GM21367 (cell line): ENCODE data around the gene MKRN2OS.
"Not testable (repeated sequence)": the region's sequence is repeated elsewhere in the genome, so short reads cannot be mapped to it uniquely, and the experiment has no call there.

ENCODE experiments used
- ATAC-seq: cut with Tn5 transposase; IDR thresholded peaks from one replicate; pipeline ENCODE4 v1.9.1; 2021; ENCODE audit not compliant: unreplicated experiment

The MKRN2OS gene

DNA sequence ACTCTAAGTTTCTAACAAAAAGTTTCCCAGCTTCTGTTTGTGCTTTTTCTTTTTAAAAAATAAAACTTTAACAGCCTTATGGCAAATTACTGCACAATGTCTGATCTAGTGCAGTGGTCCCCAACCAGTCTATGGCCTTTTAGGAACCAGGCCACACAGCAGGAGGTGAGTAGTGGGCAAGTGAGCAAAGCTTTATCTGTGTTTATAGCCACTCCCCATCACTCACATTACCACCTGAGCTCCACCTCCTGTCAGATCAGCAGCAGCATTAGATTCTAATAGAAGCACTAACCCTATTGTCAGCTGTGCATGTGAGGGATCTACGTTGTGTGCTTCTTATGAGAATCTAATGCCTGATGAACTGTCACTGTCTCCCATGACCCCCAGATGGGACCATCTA is 17.2 kb upstream of the MKRN2OS start:
- no peak for ATAC-seq

DNA sequence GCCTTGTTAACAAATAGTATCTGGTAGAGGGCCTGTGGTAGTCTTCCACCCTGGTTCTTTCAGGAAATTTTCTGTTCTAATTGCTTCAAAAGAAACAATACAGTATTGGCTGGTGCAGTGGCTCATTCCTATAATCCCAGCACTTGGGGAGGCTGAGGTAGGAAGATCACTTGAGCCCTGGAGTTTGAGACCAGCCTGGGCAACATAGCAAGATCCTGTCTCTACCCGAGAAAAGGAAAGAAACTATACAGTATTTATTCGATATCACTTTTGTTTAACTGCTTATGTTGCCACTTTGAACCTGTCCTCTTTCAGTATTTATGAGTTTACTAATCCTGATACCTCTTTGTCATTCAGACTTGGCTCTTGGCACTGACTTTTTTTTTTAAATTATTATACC is 16.1 kb upstream of the MKRN2OS start:
- no peak for ATAC-seq

DNA sequence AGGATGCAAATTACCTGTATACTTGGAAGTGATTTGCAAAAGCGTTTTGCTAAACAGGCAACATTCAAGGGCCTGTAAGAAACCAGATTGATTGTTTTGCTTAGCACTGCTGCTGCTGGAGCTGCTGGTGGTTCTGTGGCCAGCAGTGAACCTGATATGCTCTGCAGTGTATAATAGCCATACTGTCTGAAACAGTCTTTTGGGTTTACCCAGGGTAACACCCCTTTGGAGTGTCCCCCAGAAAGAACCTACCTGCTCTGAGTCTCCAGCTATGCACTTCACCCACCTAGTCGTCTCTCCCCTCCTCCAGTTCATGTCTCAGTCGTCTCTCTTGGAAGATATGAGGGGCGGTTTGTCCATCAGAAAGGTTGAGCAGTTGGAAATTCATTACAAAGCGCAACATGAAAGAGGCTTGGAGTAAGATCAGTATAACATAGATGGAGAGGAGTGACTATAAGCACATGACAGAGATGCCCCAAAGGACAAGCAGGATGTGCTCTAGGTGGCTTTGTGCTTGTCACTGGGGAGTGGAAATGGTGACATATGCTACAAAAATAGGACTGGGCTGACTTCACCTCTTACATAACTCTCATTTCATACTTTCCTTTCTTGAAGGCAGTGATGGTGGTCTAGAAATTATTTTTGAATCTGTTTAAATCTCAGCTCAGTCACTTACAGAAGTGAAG is 15.3 kb upstream of the MKRN2OS start:
- no peak for ATAC-seq

DNA sequence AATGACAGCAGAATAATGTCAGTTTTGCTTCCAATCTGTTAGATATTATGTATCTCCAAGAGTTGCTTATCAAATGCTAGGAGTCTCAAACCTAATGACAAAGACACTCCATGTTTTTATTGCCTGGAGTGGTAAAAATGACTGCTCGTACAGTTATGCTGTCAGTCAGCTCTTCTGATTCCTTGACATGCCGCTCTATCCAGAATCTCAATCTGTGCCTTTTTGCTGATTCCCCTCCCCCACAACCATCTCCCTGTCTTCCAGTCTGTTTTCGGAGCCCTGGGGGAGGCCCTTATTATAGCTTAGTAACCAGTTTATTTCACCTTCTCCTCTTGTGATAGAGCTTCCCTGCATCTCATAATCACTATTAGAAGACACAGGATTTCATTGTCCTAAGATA is 14.2 kb upstream of the MKRN2OS start:
- no peak for ATAC-seq

DNA sequence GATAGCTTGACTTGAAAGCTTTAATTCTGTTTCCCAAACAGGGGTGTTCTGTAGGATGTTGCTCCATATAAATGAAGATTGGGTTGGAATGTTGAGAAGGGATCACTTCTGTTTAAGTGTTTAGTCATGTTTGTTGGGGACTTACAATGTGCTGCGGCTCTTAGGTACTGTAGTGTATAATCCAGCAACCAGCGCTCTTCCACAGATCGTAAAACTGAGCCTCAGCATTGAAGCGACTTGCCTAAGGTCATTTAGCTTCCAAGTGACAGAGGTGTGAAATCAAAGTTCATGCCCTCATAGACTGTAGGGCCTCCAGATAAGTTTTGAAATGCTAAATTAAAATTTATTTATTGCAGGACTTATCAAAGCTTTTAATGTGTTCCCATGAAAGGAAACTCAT is 13.4 kb upstream of the MKRN2OS start:
- ATAC-seq: no peak

DNA sequence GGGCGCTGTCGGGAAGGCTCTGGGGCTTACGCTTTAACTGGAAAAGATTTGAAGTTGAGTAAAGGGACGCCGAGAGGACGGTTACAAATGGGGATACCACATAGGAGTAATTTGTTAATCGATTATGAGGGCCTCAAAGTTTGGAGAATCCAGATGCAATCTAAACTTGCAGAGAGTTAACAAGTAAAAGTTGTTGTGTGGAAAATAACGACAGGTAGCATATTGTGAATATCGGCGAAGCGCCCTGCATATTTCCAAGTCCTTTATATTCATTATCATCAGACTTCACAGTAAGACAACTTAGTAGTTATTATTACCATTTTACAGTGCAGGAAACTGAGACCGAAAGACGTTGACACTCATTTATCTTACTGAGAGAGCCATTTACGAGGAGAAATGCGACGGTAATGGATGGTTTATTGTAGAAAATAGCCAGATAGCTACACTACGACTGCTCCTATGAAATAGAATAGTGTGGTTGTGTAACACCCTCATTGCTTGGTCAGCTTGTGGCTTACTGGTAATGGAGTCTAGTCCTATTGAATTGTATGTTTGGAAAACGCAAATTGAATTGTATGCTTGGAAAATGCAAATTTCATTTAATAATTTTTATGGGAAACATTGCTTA is 12.3 kb upstream of the MKRN2OS start:
- no peak for ATAC-seq

DNA sequence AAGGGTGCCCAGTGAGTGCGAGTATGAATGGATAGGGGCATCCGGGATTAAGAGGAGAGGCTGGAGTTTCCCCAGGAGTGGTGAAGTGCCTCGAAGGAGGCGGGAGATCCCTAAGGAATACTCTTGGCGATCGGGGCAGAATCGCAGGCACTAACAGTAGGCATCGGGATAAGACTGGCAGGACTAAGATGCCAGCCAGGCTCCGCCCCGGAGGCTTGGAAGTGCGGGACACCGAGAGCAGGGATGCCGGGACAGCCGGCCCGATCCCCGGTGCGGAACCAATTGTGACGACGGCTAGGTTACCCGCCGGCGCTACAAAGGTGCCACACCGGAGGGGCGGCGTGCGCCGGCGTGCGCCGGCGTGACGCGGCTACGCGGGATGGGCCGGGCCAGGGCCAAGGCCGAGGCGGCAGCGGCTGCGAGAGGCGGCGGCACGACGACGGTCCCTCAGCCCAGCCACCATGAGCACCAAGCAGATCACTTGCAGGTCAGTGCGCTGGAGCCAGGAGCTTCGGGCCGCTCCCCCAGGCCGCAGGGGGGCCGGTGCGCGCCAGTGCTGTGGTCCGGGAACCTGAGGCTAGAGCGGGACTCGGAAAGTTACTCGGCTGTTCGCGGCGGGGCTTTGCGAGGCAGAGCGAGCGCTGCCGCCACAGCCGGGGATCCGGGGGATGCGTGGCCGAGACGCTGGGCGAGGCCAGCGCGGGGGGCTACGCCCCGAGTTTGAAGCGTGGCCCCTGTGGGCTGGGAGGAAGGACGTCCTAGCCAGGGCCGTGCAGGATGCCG is 11.6 kb upstream of the MKRN2OS start, which contains the start of gene MKRN2:
TSS of gene MKRN2 (plus strand) at position 398 of the 783 bp plus-strand sequence. CDS start at position 462, 64 bp downstream.
- peak; percentile 73 for ATAC-seq

DNA sequence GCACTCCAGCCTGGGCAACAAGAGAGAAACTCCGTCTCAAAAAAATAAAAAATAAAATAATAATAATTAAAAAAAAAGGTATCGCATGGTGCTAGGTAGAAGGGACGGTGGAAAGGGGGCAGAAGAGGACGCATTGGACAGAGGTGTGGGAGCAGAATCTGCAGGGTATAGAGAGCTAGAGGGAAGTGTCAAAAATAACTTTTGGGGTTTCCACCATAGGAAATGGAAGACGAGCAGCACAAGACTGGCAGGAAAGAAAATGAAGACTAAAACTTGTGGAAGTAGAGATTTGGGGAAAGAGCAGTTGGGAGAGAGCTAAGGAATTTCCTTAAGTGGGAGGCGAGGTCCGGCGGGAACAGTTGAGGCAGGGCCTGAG is 11.0 kb upstream of the MKRN2OS start:
- no peak for ATAC-seq

DNA sequence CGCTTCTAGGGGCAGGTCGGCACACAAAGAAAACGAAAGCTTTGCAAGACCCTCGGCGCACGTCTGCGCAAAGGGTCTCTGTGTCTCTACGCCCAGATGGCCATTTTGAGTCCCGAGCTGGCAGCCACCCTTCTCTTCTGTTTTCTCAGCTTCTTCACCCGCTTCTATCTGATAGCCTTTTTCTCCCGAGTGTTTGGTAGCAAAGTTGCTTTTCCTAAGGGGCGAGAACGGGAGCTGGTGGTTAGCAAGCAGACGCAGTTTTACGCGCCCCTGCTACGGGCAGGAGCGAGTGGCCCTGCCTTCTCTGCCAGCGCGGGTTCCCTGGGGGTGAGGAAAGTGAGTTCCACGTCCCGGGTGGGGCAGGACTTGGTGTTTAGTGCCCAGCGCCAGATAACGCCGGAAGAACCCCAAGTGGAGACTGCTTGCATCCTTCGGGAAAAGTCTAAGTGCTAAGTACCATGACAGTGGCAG is 8.7 kb upstream of the MKRN2OS start:
- ATAC-seq: no peak

DNA sequence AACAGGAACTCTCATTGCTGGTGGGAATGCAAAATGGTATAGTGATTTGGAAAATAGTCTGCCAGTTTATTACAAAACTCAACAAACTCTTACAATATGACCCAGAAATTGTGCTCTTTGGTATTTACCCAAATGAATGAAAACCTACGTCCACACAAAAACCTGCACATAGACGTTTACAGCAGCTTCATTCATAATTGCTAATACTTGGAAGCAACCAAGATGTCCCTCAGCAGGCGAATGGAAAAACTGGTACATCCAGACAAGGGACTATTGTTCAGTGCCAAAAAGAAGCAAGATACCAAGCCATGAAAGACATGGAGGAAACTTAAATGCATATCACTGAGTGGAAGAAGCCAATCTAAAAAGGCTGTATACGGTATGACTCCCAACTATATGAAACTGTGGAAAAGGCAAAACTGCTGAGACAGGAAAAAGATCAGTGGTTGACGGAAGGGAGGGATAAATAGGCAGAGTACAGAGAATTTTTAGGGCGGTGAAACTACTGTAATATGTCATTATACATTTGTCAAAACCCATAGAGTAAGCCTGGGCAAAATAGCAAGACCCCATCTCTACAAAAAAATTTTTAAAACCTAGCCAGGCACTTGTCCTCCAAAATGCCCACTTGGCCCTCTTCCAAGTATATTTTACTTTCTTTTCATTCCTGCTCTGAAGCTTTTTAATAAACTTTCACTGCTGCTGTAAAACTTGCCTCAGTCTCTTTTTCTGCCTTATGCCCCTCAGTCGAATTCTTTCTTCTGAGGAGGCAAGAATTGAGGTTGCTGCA is 4.9 kb upstream of the MKRN2OS start:
- no peak for ATAC-seq

DNA sequence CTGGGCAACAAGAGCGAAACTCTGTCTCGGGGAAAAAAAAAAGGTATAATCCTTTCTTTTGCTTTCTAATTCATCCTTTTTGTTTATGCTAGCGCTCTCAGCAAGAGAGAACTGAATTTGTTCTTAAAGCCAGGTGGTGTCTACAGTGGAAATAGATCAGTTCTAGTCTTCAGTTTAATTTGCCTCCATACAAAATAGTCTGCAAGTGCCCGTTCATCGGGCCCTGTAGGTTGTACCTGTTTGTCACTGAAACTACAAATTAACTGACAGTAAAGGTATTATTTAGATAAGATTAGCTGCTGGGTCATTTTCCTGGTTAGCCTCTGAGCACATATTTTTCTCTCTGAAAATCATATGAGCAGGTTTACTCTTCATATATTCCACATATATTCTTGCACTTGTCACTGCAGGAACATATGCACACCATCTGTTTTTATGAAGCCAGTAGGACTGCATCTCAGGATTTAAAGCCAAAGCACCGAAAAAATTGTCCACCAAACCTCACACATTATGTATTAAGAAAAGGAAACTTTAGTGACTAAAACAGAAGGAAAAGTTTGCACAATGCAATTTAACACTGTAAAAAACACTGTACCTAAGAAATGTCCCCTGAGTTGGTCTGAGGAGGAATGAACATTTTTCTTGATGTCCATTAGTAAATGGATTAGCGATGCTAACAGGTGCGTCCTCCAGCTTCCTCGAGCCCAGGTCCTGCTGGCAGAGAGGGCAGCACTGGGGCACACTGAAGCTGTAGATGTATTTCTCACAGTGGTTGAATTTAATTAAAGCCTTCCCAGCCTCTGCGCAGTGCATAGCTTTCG is 437 bp downstream of the MKRN2OS start:
- no peak for ATAC-seq

DNA sequence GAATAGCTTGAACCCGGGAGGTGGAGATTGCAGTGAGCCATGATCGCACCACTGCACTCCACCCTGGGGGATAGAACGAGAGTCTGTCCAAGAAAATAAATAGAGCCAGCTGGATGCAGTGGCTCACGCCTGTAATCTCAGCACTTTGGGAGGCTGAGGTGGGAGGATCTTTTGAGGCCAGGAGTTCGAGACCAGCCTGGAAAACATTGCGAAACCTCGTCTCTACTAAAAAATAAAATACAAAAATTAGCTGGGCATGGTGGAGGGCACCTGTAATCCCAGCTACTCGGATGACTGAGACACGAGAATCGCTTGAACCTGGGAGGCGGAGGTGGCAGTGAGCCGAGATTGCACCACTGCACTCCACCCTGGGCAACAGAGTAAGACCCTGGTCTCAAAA is 1.8 kb downstream of the MKRN2OS start:
- not testable (repeated sequence) for ATAC-seq

DNA sequence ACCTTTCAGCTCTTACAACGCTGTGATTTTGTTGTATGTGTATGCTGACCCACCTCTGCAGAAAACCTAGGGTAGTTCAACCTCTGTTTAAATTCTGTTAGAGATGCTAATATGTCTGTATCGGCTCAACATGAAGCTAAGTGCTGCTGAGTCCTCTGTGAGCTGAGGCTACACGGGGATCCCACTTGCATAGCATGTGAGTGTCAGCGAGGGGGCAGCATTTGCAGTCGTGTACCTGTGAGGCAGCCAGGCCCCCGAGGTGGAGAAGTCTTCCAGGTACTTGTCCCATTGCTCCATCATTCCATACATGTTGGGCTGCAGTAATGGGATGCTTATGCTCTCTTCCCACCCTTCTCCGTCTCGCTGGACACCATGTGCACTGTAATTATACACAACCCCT is 3.7 kb downstream of the MKRN2OS start:
- ATAC-seq: no peak

DNA sequence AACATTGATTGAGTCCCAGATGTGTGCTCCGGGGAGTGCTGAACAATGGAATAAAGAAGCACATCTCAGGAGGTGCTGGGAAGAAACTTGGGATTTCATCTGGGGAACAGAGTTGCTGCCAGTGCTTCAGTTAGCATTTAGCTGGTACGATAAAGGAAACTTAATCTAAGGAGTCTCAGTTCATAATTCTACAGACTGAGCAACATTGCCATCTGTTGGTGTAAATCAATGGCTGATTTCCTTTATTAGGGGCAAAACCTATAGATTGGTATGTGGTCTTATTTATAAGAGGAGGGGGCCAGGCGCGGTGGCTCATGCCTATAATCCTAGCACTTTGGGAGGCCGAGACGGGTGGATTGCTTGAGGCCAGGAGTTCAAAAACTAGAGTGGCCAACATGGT is 8.9 kb downstream of the MKRN2OS start:
- no peak for ATAC-seq

DNA sequence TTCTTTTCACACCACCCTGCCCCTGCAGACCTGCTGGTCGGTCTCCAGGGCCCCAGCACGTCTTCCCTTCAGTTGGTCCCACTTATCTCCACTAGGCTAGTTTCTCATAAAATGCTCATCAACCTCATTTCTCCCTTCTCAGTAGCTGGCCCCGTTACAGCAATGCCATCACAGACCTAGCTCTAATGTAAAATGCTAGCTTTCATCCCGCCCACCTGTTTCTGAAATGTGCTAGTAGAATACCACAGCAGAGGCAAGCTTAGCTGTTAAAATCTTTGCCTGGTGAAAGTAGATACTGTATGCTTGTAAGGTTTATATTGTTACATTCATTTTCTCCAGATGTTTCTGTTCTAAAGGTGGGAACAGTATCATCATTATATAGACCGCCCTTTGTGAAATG is 13.1 kb downstream of the MKRN2OS start:
- no peak for ATAC-seq

DNA sequence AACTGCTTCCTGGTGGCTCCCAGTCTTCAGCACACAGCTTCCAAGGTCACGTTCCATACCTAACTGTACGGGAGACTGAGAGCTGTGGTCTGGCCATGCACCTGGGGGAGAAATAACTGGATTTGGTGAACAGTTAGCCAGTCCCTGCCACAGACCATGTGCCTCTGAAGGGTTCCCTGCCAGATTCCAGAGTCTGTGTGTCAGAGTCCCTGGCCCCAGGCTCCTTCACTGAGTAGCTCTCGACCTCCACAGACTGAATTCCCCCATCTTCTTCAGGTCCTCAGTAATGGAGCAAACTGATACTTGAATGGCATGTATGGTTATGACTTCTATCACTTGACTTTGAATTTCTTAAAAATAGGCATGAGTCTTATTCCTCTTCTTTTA is 17.5 kb downstream of the MKRN2OS start:
- ATAC-seq: no peak

DNA sequence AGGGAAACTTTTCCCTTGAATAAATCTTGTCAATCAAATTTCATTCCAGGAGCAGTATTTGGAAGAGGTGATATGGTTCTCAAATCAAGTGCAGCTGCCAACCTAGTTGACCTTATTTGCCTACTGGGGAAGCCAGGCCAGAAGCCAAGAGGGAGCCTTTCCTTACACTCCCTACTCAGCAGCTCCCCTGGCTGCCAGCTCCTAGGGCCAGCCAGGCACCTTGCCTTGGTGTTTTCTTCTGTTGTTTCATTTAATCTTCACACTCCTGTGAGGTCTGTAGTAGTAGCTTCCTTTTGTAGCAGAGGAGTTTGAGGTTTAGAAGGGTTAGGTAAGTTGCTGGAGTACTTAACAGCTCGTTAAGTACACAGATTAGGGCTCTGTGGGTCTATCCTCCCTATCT is 22.6 kb downstream of the MKRN2OS start:
- no peak for ATAC-seq

DNA sequence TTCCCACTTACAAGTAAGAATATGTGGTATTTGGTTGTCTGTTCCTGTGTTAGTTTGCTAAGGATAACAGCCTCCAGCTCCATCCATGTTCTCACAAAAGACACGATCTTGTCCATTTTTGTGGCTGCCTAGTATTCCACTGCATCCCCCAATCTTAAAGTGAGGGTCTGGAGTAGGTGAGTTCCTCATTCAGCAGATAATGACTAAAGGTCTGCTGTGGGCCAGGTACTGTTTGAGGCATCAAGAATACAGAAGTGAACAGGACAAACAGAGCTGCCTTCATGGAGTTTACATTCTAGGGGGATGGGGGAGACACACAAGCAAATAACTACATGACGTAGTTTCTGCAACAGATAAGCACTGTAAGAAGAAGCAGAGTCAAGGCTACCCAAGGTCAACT is 24.3 kb downstream of the MKRN2OS start:
- ATAC-seq: no peak

DNA sequence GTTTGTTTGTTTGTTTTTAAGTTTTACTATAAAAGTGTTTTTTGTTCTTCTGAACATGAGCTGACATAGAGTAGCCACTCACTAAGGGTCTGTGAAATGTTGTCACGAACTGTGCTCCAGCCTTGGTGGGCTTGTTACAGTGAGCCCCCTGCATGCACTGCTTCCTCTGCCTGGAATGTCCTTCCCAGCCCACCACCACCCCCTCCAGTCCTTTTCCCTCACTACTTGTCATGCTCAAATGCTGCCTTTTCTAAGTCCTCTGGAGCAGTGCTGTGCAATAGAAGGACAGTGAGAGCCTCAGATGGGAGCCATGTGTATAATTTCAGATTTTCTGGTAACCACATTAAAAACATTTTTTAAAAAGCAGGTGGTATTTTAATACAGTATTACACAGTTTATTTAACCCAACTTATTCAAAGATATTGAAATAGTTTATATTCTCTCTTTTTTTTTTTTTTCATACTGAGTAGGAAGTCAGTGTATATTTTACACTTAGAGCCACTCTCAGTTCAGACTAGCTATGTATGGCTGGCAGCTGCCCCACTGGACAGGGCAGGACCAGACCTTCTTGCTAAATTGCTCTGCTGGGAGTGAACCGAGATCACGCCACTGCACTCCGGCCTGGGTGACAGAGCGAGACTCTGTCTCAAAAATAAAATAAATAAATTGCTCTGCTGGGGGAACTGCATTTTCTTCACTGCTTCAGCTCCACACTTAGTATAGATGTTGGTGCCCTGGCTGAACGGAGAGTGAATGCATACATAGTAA is 26.9 kb downstream of the MKRN2OS start:
- ATAC-seq: no peak

DNA sequence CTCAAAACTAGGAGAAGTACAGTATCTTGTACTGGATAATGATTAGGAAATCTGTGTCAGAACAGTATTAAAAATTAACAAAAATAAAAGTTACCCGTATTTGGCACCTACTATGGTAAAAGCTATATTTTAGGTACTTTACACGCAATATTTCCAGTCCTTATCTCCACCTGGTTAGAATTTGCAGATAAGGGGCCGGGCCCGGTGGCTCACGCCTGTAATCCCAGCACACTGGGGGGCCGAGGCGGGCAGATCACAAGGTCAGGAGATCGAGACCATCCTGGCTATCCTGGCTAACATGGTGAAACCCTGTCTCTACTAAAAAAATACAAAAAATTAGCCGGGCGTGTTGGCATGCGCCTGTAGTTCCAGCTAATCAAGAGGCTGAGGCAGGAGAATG is 28.4 kb downstream of the MKRN2OS start:
- no peak for ATAC-seq
